HEK293 (cell line): ENCODE results near the gene RINL.

Experiments used
- CTCF ChIA-PET: fragments of 350-600 bp; formaldehyde crosslinking; extraction: SDS; loops from one replicate; lab custom pipeline; 2021; ENCODE audit warnings: antibody characterized with exemption; lab: Yijun Ruan, JAX
- POLR2A ChIA-PET: fragments of 300-600 bp; formaldehyde crosslinking; extraction: SDS; loops from one replicate; lab custom pipeline; 2020; ENCODE audit warnings: antibody characterized with exemption, inconsistent platforms; lab: Yijun Ruan, JAX
- H3K27ac ChIP-seq: fragments of 200-500 bp; sonication (Bioruptor generic); 2 replicates; pipeline ENCODE4 v1.5.1; 2014; ENCODE audit warnings: low read depth, low read length, control low read depth, inconsistent platforms; ENCODE audit errors: extremely low read depth
- H3K36me3 ChIP-seq, 2 experiments: fragments of 200-500 bp in 1 of 2; sonication (Bioruptor generic) in 1 of 2; 1 replicate in 1 of 2; 2 replicates in 1 of 2; pipeline ENCODE4 v1.5.1; 2014 to 2017; ENCODE audit warnings: inconsistent platforms in 2 of 2, low read length in 2 of 2; ENCODE audit not compliant: control insufficient read depth in 2 of 2, insufficient read depth in 1 of 2
- H3K4me1 ChIP-seq: fragments of 200-500 bp; sonication (Bioruptor generic); 2 replicates; pipeline ENCODE4 v1.5.1; 2014; ENCODE audit warnings: mild to moderate bottlenecking, low read length, inconsistent platforms; ENCODE audit not compliant: control insufficient read depth, insufficient read depth
- H3K4me3 ChIP-seq: 2 replicates; pipeline ENCODE4 v1.5.1; 2011; ENCODE audit warnings: low read depth, mild to moderate bottlenecking, control low read depth, low read length, moderate library complexity
- H3K9me3 ChIP-seq: fragments of 200-500 bp; sonication (Bioruptor generic); 2 replicates; pipeline ENCODE4 v1.5.1; 2014; ENCODE audit warnings: low read depth, low read length, inconsistent platforms; ENCODE audit not compliant: control insufficient read depth, insufficient read depth
- EGR2 ChIP-seq: fragments of 450-650 bp; formaldehyde crosslinking; IDR thresholded peaks from 2 replicates; pipeline ENCODE4 v1.5.1; 2016; ENCODE audit warnings: low read depth, missing biosample characterization, missing genetic modification characterization
- GLIS2 ChIP-seq: fragments of 450-650 bp; formaldehyde crosslinking; IDR thresholded peaks from 2 replicates; pipeline ENCODE4 v1.5.1; 2016; ENCODE audit warnings: missing biosample characterization, missing genetic modification characterization
- HIC1 ChIP-seq: fragments of 450-650 bp; formaldehyde crosslinking; IDR thresholded peaks from 2 replicates; pipeline ENCODE4 v1.5.1; 2016; ENCODE audit warnings: missing biosample characterization, missing genetic modification characterization
- REST ChIP-seq: fragments of 450-650 bp; formaldehyde crosslinking; IDR thresholded peaks from 2 replicates; pipeline ENCODE4 v1.5.1; 2016; ENCODE audit warnings: missing biosample characterization, missing genetic modification characterization
- ZBTB21 ChIP-seq: fragments of 450-650 bp; formaldehyde crosslinking; IDR thresholded peaks from 2 replicates; pipeline ENCODE4 v1.5.1; 2017; ENCODE audit warnings: missing biosample characterization, missing genetic modification characterization
- ZBTB48 ChIP-seq: fragments of 450-650 bp; formaldehyde crosslinking; IDR thresholded peaks from 2 replicates; pipeline ENCODE4 v1.5.1; 2016; ENCODE audit warnings: missing biosample characterization, missing genetic modification characterization
- ZFHX2 ChIP-seq: fragments of 450-650 bp; formaldehyde crosslinking; conservative IDR thresholded peaks from 2 replicates; pipeline ENCODE4 v1.5.1; 2016; ENCODE audit warnings: missing biosample characterization, missing genetic modification characterization
- ZNF311 ChIP-seq: fragments of 450-650 bp; formaldehyde crosslinking; IDR thresholded peaks from 2 replicates; pipeline ENCODE4 v1.5.1; 2017; ENCODE audit warnings: missing biosample characterization, missing genetic modification characterization, borderline replicate concordance
- ZNF449 ChIP-seq: fragments of 450-650 bp; formaldehyde crosslinking; IDR thresholded peaks from 2 replicates; pipeline ENCODE4 v1.5.1; 2017; ENCODE audit warnings: missing biosample characterization, mild to moderate bottlenecking, missing genetic modification characterization, moderate library complexity
- ZNF701 ChIP-seq: fragments of 450-650 bp; formaldehyde crosslinking; IDR thresholded peaks from 2 replicates; pipeline ENCODE4 v1.5.1; 2016; ENCODE audit warnings: missing biosample characterization, missing genetic modification characterization

Gene RINL

DNA sequence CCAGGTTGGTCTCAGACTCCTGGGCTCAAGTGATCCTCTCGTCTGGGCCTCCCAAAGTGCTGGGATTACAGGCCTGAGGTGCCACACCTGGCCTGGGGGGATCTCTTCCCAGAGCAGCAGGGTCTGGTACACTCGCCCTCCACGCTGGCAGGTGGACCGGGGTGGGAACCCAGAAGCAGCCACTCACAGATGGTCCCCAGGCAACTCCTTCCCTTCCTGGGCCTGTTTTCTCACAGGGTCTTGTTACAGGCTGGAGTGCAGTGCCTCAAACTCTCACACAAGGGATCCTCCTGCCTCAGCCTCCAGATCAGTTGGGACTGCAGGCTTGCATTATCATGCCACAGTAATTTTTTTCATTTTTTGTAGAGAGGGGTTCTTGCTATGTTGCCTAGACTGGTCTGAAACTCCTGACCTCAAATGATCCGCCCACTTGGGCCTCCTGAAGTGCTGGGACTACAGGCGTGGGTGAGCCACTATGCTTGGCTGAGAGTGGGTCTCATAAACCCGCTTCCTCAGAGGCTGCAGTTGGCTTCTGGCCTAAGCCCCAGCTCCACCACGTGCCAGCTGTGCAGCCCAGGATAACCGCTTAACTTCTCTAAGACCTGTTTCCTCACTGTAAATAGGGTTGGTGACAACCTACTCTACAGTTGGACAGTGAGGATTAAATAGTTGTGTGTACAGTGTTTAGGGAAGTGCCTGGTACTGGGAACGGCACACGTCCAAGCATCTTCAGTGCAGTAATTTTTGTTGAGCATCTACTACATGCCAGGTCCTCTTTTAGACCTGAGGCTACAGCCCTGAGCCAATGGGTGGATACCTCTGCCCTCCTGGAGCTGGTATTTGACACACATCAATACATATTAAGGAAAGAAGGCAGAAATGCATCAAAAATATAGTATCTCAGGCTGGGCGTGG, 34.8 kb upstream of the RINL start (continued):
- TF ChIP-seq ZBTB21 = no peak

- H3K9me3 ChIP-seq = no peaks in the 10 kb centered on the region
- H3K4me3 ChIP-seq = no peak overlapping the region
- TF ChIP-seq REST (peak; percentile 86), HIC1 (tag by site-specific recombination) (0 out of 2 replicates have a peak, but pooled peaks have one; percentile 16), ZBTB48 (tag by site-specific recombination) (0 out of 2 replicates have a peak, but pooled peaks have one; percentile 27), ZFHX2 (tag by site-specific recombination) (no peak), ZNF311 (no peak), GLIS2 (tag by site-specific recombination) (0 out of 2 replicates have a peak, but pooled peaks have one; percentile 15)
- ChIA-PET CTCF (interaction anchor here (1.5 kb wide), 1 partner anchor 19 kb away, joined by 7 read pairs; the partner anchor contains the start of genes MRPS12 and SARS2), POLR2A (interaction anchor here (0.6 to 1.2 kb wide), 3 partner anchors 11 to 379 kb away, joined by 3 to 11 read pairs (median 4); partner anchors contain the start of genes NFKBIB and SIRT2)
- H3K27ac ChIP-seq = 0 out of 2 replicates have a peak overlapping the region, but pooled peaks have one; percentile 9
- peaks cover 20 to 37% of the 10 kb centered on the region in 2 experiments for H3K36me3 ChIP-seq
- no peaks in the 10 kb centered on the region for H3K4me1 ChIP-seq
Observed at GRCh38 chr19:38911388-38912001, 33.4 kb upstream of the RINL start.

- Histone ChIP-seq H3K4me1 (no peaks in the 10 kb centered on the region), H3K9me3 (no peaks in the 10 kb centered on the region), H3K27ac (no peak overlapping the region), H3K36me3 (peaks cover 26 to 35% of the 10 kb centered on the region in 2 experiments), H3K4me3 (no peak overlapping the region)
- ChIA-PET POLR2A (no interaction called here), CTCF (no interaction called here)
- TF ChIP-seq ZNF449 (tag by site-specific recombination) (no peak), ZNF701 (no peak), ZFHX2 (tag by site-specific recombination) (peak; percentile 20; the same call in 1 of the 2 replicates), EGR2 (tag by site-specific recombination) (peak; percentile 38; the same call in 1 of the 2 replicates)
Observed at GRCh38 chr19:38910488-38910887, 32.4 kb upstream of the RINL start.
